ENCODE measurements around the gene SLC25A1. TPM values are rescaled to one million over a fixed set of nuclear protein-coding genes. Genes with fewer than 3 reads are reported as not detected.

SLC25A1 gene
- total and polyA plus RNA-seq, 2 of the 8 experiments (the other 6 are each of a cell fraction or from before 2014, with no cell fraction given) = 110 to 148 TPM

DNA sequence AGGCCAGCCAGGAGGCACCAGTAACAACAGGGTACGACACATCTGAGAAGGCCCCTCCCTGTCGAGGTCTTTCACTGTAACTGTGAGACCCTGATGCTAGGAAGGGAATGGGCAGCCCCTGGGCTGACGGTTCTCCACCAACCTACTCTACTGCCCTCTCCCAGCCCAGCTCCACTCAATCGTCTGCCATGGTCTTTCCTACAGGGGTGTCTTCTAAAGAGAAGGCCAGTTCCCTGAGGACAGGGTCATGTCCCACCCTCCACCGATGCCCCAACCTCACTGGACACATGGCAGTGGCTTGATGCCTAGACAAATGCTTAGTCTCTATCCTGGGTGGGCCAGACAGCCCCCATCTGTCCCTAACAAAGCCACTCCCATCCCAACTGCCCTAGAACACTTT, 46.0 kb upstream of the SLC25A1 start:
- Histone ChIP-seq H3K14ac (ENCODE audit: insufficient read length) (no peak overlapping the region), H2BK5ac (ENCODE audit: low read depth, low read length) (no peak overlapping the region), H3K79me2 (ENCODE audit: control insufficient read depth in 1 of 2, insufficient read depth in 2 of 2, low read length in 2 of 2) (no peaks in the 10 kb centered on the region), H4K8ac (ENCODE audit: extremely low read depth, insufficient read depth, low read length) (no peak overlapping the region), H2BK15ac (ENCODE audit: low read length) (no peak overlapping the region), H4K91ac (replicated peaks; ENCODE audit: insufficient read length, low read length) (no peak overlapping the region), H3K27ac (ENCODE audit: low read depth, low read length) (no peak overlapping the region), H3K4me1 (replicated peaks in 1 of 4; ENCODE audit: control insufficient read depth in 3 of 4, insufficient read depth in 4 of 4, low read length in 3 of 4) (no peaks in the 10 kb centered on the region), H3K23me2 (ENCODE audit: low read depth, low read length) (no peaks in the 10 kb centered on the region), H3K79me1 (ENCODE audit: low read depth, low read length) (no peaks in the 10 kb centered on the region), H3K36me3 (ENCODE audit: control insufficient read depth in 2 of 4, insufficient read depth in 4 of 4, low read length in 3 of 4) (peaks cover 0 to 43% (median 23%) of the 10 kb centered on the region in 4 experiments; a peak in 6 of 8 replicates), H3K4me2 (ENCODE audit: insufficient read depth in 1 of 2, low read depth in 2 of 2, low read length in 2 of 2) (no peak overlapping the region), H2AFZ (ENCODE audit: low read length) (no peak overlapping the region), H3K9ac (replicated peaks in 1 of 4; ENCODE audit: extremely low read depth in 1 of 4, low read depth in 3 of 4, low read length in 3 of 4) (no peak overlapping the region; a peak in 1 of 7 replicates), H2BK120ac (replicated peaks; ENCODE audit: low read depth, low read length) (no peak overlapping the region), H3K4ac (replicated peaks; ENCODE audit: insufficient read length, low read depth, low read length) (no peak overlapping the region), H3K23ac (ENCODE audit: insufficient read length) (no peak overlapping the region), H4K5ac (ENCODE audit: insufficient read length, low read depth, low read length) (no peak overlapping the region), H4K20me1 (replicated peaks in 1 of 2; ENCODE audit: control insufficient read depth in 1 of 2, insufficient read depth in 2 of 2, low read length in 2 of 2) (no peaks in the 10 kb centered on the region), H3K9me3 (ENCODE audit: insufficient read depth in 2 of 2, low read depth in 1 of 2, low read length in 1 of 2) (no peaks in the 10 kb centered on the region), H2BK20ac (ENCODE audit: low read length) (no peak overlapping the region), H3K18ac (ENCODE audit: extremely low read depth, low read length) (no peak overlapping the region), H3K56ac (replicated peaks; ENCODE audit: insufficient read length, low read depth, low read length) (no peak overlapping the region), H3K4me3 (ENCODE audit: extremely low read depth in 1 of 4, insufficient read depth in 2 of 4, low read depth in 3 of 4, low read length in 4 of 4) (no peak overlapping the region), H2AK5ac (ENCODE audit: low read depth, low read length) (no peak overlapping the region), H3K27me3 (replicated peaks in 1 of 4; ENCODE audit: control insufficient read depth in 3 of 4, extremely low read depth in 1 of 4, insufficient read depth in 3 of 4, low read length in 3 of 4) (no peaks in the 10 kb centered on the region), H2BK12ac (ENCODE audit: low read depth, low read length) (no peak overlapping the region)
- no peak for FAIRE-seq
- POLR2A ChIA-PET (ENCODE audit: partially characterized antibody) = interaction anchor here (0.8 kb wide), 1 partner anchor 10 kb away, joined by 3 read pairs; no protein-coding TSS in a partner anchor
- no peak for DNase-seq (ENCODE audit: low read depth in 1 of 2, low spot score in 2 of 2)
- CTCF ChIA-PET (ENCODE audit: partially characterized antibody) = interaction anchor here (1.7 to 1.8 kb wide), 2 partner anchors 10 to 19 kb away, joined by 4 to 6 read pairs; no protein-coding TSS in a partner anchor
- WGBS, 2 experiments (ENCODE audit: extremely low coverage in 1 of 2, insufficient coverage in 1 of 2, insufficient read length in 1 of 2, insufficient replicate concordance in 2 of 2, low coverage in 1 of 2, low lambda C conversion rate in 2 of 2, missing lambda C conversion rate in 1 of 2) = 92% methylated on average over 5 of the region's 5 CpGs; no CpG with 5 or more reads in 1 of the 2 experiments
- TF ChIP-seq, protein P1, sequence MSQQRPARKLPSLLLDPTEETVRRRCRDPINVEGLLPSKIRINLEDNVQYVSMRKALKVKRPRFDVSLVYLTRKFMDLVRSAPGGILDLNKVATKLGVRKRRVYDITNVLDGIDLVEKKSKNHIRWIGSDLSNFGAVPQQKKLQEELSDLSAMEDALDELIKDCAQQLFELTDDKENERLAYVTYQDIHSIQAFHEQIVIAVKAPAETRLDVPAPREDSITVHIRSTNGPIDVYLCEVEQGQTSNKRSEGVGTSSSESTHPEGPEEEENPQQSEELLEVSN (IDR thresholded peaks at IDR 0.05) = no peak
- TF ChIP-seq, protein P2, sequence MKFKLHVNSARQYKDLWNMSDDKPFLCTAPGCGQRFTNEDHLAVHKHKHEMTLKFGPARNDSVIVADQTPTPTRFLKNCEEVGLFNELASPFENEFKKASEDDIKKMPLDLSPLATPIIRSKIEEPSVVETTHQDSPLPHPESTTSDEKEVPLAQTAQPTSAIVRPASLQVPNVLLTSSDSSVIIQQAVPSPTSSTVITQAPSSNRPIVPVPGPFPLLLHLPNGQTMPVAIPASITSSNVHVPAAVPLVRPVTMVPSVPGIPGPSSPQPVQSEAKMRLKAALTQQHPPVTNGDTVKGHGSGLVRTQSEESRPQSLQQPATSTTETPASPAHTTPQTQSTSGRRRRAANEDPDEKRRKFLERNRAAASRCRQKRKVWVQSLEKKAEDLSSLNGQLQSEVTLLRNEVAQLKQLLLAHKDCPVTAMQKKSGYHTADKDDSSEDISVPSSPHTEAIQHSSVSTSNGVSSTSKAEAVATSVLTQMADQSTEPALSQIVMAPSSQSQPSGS (IDR thresholded peaks at IDR 0.05; ENCODE audit: low read length) = no peak
- no peak for TF ChIP-seq SP2 (IDR thresholded peaks at IDR 0.05; ENCODE audit: low read length)
- TF ChIP-seq MAFK (IDR thresholded peaks at IDR 0.05; ENCODE audit: low read depth, low read length) = no peak
- TF ChIP-seq BACH1 (IDR thresholded peaks at IDR 0.05; ENCODE audit: low read length) = no peak
- TF ChIP-seq POU5F1 (IDR thresholded peaks at IDR 0.05; ENCODE audit: low read depth, low read length) = no peak
- no peak for TF ChIP-seq FOSL1 (IDR thresholded peaks at IDR 0.05; ENCODE audit: insufficient read depth, low read depth, low read length)
- no peak for TF ChIP-seq SIN3A (conservative IDR thresholded peaks at IDR 0.05 in 1 of 2, IDR thresholded peaks at IDR 0.05 in 1 of 2; ENCODE audit: low read depth in 1 of 2, low read length in 2 of 2)
- no peak for TF ChIP-seq SRF (IDR thresholded peaks at IDR 0.05; ENCODE audit: low read depth, low read length)
- TF ChIP-seq CTBP2 (IDR thresholded peaks at IDR 0.05; ENCODE audit: borderline replicate concordance, insufficient read depth, insufficient read length, low read length) = no peak
- TF ChIP-seq NANOG (IDR thresholded peaks at IDR 0.05; ENCODE audit: insufficient read depth, low read depth, low read length, poor library complexity, severe bottlenecking) = no peak

Data from H1 (cell line).